ENCODE measurements around the gene SEZ6L.

DNA sequence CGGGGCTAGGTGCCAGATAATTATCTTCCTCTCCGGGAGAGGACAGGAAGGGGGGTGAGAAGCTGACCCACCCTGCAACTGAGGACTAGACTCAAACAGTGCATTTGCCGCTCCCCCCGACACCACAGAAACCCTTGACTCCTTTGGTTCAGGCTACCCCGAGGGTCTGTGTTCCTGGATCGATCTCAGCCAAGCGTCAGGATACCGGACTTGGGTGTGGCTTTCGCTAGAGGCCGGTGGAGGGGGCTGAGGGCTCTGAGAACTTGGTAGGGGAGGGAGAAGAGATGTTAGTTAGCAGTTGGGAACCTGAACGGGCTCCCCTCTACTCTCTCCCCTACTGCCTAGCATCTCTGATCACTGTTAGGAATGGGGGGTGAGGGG is 840 bp downstream of the SEZ6L start:
- TF ChIP-seq EZH2 (IDR thresholded peaks at IDR 0.05; ENCODE audit: borderline replicate concordance, low read depth, low read length, severe bottlenecking): no peak
- TF ChIP-seq, protein P1, sequence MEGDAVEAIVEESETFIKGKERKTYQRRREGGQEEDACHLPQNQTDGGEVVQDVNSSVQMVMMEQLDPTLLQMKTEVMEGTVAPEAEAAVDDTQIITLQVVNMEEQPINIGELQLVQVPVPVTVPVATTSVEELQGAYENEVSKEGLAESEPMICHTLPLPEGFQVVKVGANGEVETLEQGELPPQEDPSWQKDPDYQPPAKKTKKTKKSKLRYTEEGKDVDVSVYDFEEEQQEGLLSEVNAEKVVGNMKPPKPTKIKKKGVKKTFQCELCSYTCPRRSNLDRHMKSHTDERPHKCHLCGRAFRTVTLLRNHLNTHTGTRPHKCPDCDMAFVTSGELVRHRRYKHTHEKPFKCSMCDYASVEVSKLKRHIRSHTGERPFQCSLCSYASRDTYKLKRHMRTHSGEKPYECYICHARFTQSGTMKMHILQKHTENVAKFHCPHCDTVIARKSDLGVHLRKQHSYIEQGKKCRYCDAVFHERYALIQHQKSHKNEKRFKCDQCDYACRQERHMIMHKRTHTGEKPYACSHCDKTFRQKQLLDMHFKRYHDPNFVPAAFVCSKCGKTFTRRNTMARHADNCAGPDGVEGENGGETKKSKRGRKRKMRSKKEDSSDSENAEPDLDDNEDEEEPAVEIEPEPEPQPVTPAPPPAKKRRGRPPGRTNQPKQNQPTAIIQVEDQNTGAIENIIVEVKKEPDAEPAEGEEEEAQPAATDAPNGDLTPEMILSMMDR (IDR thresholded peaks at IDR 0.05; ENCODE audit: borderline replicate concordance, extremely low read depth, low read length, poor library complexity, severe bottlenecking): no peak

All from DND-41 (cell line).